CD8-positive, alpha-beta memory T cell (primary cell): ENCODE data around the gene CHD5. TPM values are rescaled to one million over a fixed set of nuclear protein-coding genes. Genes with fewer than 3 reads are reported as not detected.
A peak's percentile ranks its signal among the peaks of the same experiment; 100 is the strongest.

Experiments
- CTCF ChIA-PET: fragments of 350-600 bp; sonication (Branson Sonifier 250); formaldehyde crosslinking; loops from one replicate; lab custom pipeline; 2021; ENCODE audit warnings: antibody characterized with exemption; lab: Charles Lee
- POLR2A ChIA-PET: fragments of 350-600 bp; sonication (Branson Sonifier 250); formaldehyde crosslinking; loops from one replicate; lab custom pipeline; 2021; ENCODE audit warnings: antibody characterized with exemption; lab: Charles Lee
- DNase-seq, 5 donors: peaks; one replicate each; pipeline versions ENCODE4 v3.0.0 to v3.0.0-alpha.2; 2020 to 2022; ENCODE audit warnings: mixed read lengths in 1 of 5
- H3K27ac ChIP-seq: one replicate; pipeline ENCODE4 v1.7.0; 2013; ENCODE audit warnings: low read depth, mild to moderate bottlenecking, low read length, moderate library complexity
- H3K27me3 ChIP-seq: 2 replicates; pipeline ENCODE4 v1.7.0; 2013; ENCODE audit warnings: low read length, mild to moderate bottlenecking; ENCODE audit not compliant: insufficient read depth, poor library complexity, severe bottlenecking
- H3K36me3 ChIP-seq: 2 replicates; pipeline ENCODE4 v1.7.0; 2013; ENCODE audit warnings: mild to moderate bottlenecking, low read length, moderate library complexity; ENCODE audit not compliant: insufficient read depth
- H3K4me1 ChIP-seq: 2 replicates; pipeline ENCODE4 v1.7.0; 2013; ENCODE audit warnings: mild to moderate bottlenecking, low read length, moderate library complexity; ENCODE audit not compliant: insufficient read depth
- H3K4me3 ChIP-seq: 2 replicates; pipeline ENCODE4 v1.7.0; 2013; ENCODE audit warnings: mild to moderate bottlenecking, low read length
- H3K9me3 ChIP-seq: 2 replicates; pipeline ENCODE4 v1.7.0; 2013; ENCODE audit warnings: mild to moderate bottlenecking, low read length
- H3K27ac Mint-ChIP-seq, 8 donors: one replicate each; pipeline ENCODE4 v1.8.0; 2020 to 2021; ENCODE audit warnings: mixed read lengths in 8 of 8, mild to moderate bottlenecking in 6 of 8, inconsistent platforms in 3 of 8, moderate library complexity in 3 of 8
- H3K27me3 Mint-ChIP-seq, 2 donors: one replicate each; pipeline ENCODE4 v1.8.0; 2020 to 2021; ENCODE audit warnings: mixed read lengths in 2 of 2, mild to moderate bottlenecking in 1 of 2, moderate library complexity in 1 of 2
- H3K36me3 Mint-ChIP-seq, 3 donors: one replicate each; pipeline ENCODE4 v1.8.0; 2020 to 2021; ENCODE audit warnings: mixed read lengths in 3 of 3, inconsistent platforms in 1 of 3, mild to moderate bottlenecking in 1 of 3
- H3K4me1 Mint-ChIP-seq, 3 donors: one replicate each; pipeline ENCODE4 v1.8.0; 2020 to 2021; ENCODE audit warnings: mixed read lengths in 3 of 3, inconsistent platforms in 1 of 3, mild to moderate bottlenecking in 1 of 3
- H3K4me3 Mint-ChIP-seq, 7 donors: one replicate each; pipeline ENCODE4 v1.8.0; 2020 to 2021; ENCODE audit warnings: mixed read lengths in 7 of 7, mild to moderate bottlenecking in 6 of 7, moderate library complexity in 4 of 7, inconsistent platforms in 2 of 7
- H3K9me3 Mint-ChIP-seq, 5 donors: one replicate each; pipeline ENCODE4 v1.8.0; 2020 to 2022; ENCODE audit warnings: mixed read lengths in 5 of 5, mild to moderate bottlenecking in 3 of 5, moderate library complexity in 2 of 5, inconsistent platforms in 1 of 5
- polyA plus RNA-seq: library from polyadenylated mRNA; unstranded; fragments of 300-500 nt; fragmentation: Illumina TruSeq; gene quantifications from one replicate; pipeline ENCODE4 v1.2.3, GENCODE V29; 2021
- total RNA-seq, 2 experiments: library from RNA; stranded (reverse); gene quantifications; one replicate each; pipeline ENCODE4 v1.2.3, GENCODE V29; 2021

CHD5 gene
- total and polyA plus RNA-seq, 3 experiments from 2014 or later: 0.61 to 0.82 TPM; not detected in 1

- Histone ChIP-seq H3K4me3 (no peak overlapping the region), H3K27ac (no peak overlapping the region), H3K36me3 (no peaks in the 10 kb centered on the region), H3K9me3 (no peaks in the 10 kb centered on the region), H3K4me1 (no peaks in the 10 kb centered on the region), H3K27me3 (no peaks in the 10 kb centered on the region)
- Mint-ChIP-seq H3K4me1 (no peaks in the 10 kb centered on the region), H3K9me3 (no peaks in the 10 kb centered on the region), H3K27me3 (peaks cover 3 to 7% of the 10 kb centered on the region in 2 donors), H3K4me3 (no peak overlapping the region), H3K27ac (no peak overlapping the region), H3K36me3 (no peaks in the 10 kb centered on the region)
- CTCF ChIA-PET: no interaction called here
- POLR2A ChIA-PET: no interaction called here
- DNase-seq: peak in 1 of 5 donors; percentile 35
Observed at GRCh38 chr1:6109688-6110087, 70.4 kb downstream of the CHD5 start.

- ChIA-PET CTCF (interaction anchor here (0.7 kb wide), 1 partner anchor 178 kb away, joined by 3 read pairs; no protein-coding TSS in a partner anchor), POLR2A (no interaction called here)
- H3K27me3 Mint-ChIP-seq: peaks cover 3 to 9% of the 10 kb centered on the region in 2 donors
- Histone ChIP-seq H3K9me3 (no peaks in the 10 kb centered on the region), H3K4me3 (no peak overlapping the region), H3K27me3 (no peaks in the 10 kb centered on the region), H3K27ac (no peak overlapping the region), H3K36me3 (no peaks in the 10 kb centered on the region), H3K4me1 (no peaks in the 10 kb centered on the region)
- no peaks in the 10 kb centered on the region for H3K4me1 Mint-ChIP-seq
- peak in 2 of 5 donors; percentile 25 to 46 for DNase-seq
- no peak overlapping the region for H3K27ac Mint-ChIP-seq
- no peaks in the 10 kb centered on the region for H3K9me3 Mint-ChIP-seq
- no peaks in the 10 kb centered on the region for H3K36me3 Mint-ChIP-seq
- H3K4me3 Mint-ChIP-seq: no peak overlapping the region
Observed at GRCh38 chr1:6108937-6109614, 71.0 kb downstream of the CHD5 start.

GRCh38 chr1:6108476-6108875, 71.6 kb downstream of the CHD5 start:
- no peak for DNase-seq
- CTCF ChIA-PET: interaction anchor here (0.7 kb wide), 1 partner anchor 178 kb away, joined by 3 read pairs; no protein-coding TSS in a partner anchor
- H3K36me3 ChIP-seq: no peaks in the 10 kb centered on the region
- Mint-ChIP-seq H3K27ac (no peak overlapping the region), H3K36me3 (no peaks in the 10 kb centered on the region), H3K27me3 (peaks cover 3 to 9% of the 10 kb centered on the region in 2 donors), H3K4me1 (no peaks in the 10 kb centered on the region), H3K4me3 (no peak overlapping the region), H3K9me3 (no peaks in the 10 kb centered on the region)
- no peak overlapping the region for H3K27ac ChIP-seq
- no peaks in the 10 kb centered on the region for H3K9me3 ChIP-seq
- no peaks in the 10 kb centered on the region for H3K4me1 ChIP-seq
- no peak overlapping the region for H3K4me3 ChIP-seq
- no peaks in the 10 kb centered on the region for H3K27me3 ChIP-seq
- POLR2A ChIA-PET: no interaction called here

- H3K36me3 Mint-ChIP-seq: no peaks in the 10 kb centered on the region
- H3K4me3 Mint-ChIP-seq: no peak overlapping the region
- H3K27me3 ChIP-seq: no peaks in the 10 kb centered on the region
- POLR2A ChIA-PET: no interaction called here
- H3K9me3 ChIP-seq: no peaks in the 10 kb centered on the region
- no peaks in the 10 kb centered on the region for H3K36me3 ChIP-seq
- peaks cover 3 to 7% of the 10 kb centered on the region in 2 donors for H3K27me3 Mint-ChIP-seq
- no peaks in the 10 kb centered on the region for H3K4me1 ChIP-seq
- DNase-seq: no peak
- H3K27ac Mint-ChIP-seq: no peak overlapping the region
- H3K27ac ChIP-seq: no peak overlapping the region
- H3K4me1 Mint-ChIP-seq: no peaks in the 10 kb centered on the region
- no peaks in the 10 kb centered on the region for H3K9me3 Mint-ChIP-seq
- CTCF ChIA-PET: no interaction called here
- no peak overlapping the region for H3K4me3 ChIP-seq
Observed at GRCh38 chr1:6107409-6108356, 72.4 kb downstream of the CHD5 start.

- Mint-ChIP-seq H3K4me3 (no peak overlapping the region), H3K4me1 (no peaks in the 10 kb centered on the region), H3K27ac (no peak overlapping the region), H3K9me3 (no peaks in the 10 kb centered on the region), H3K27me3 (peaks cover under 1 to 7% of the 10 kb centered on the region in 2 donors), H3K36me3 (no peaks in the 10 kb centered on the region)
- ChIA-PET CTCF (no interaction called here), POLR2A (no interaction called here)
- Histone ChIP-seq H3K27me3 (no peaks in the 10 kb centered on the region), H3K9me3 (no peaks in the 10 kb centered on the region), H3K36me3 (no peaks in the 10 kb centered on the region), H3K27ac (no peak overlapping the region), H3K4me3 (no peak overlapping the region), H3K4me1 (no peaks in the 10 kb centered on the region)
- no peak for DNase-seq
Observed at GRCh38 chr1:6106977-6107376, 73.1 kb downstream of the CHD5 start.

- H3K4me1 Mint-ChIP-seq: peaks cover 0 to under 1% (median 0%) of the 10 kb centered on the region in 3 donors
- H3K36me3 Mint-ChIP-seq: no peaks in the 10 kb centered on the region
- Histone ChIP-seq H3K27ac (no peak overlapping the region), H3K9me3 (no peaks in the 10 kb centered on the region), H3K4me3 (no peak overlapping the region), H3K27me3 (no peaks in the 10 kb centered on the region), H3K4me1 (no peaks in the 10 kb centered on the region), H3K36me3 (no peaks in the 10 kb centered on the region)
- H3K27ac Mint-ChIP-seq: no peak overlapping the region
- peak in 1 of 5 donors; percentile 42 for DNase-seq
- H3K27me3 Mint-ChIP-seq: peaks cover 0 to 7% of the 10 kb centered on the region in 2 donors
- H3K4me3 Mint-ChIP-seq: no peak overlapping the region
- ChIA-PET CTCF (no interaction called here), POLR2A (no interaction called here)
- no peaks in the 10 kb centered on the region for H3K9me3 Mint-ChIP-seq
Observed at GRCh38 chr1:6106321-6106731, 73.8 kb downstream of the CHD5 start.

- ChIA-PET POLR2A (no interaction called here), CTCF (no interaction called here)
- no peaks in the 10 kb centered on the region for H3K27me3 ChIP-seq
- H3K9me3 Mint-ChIP-seq: no peaks in the 10 kb centered on the region
- no peak overlapping the region for H3K27ac Mint-ChIP-seq
- no peak overlapping the region for H3K4me3 Mint-ChIP-seq
- H3K4me1 ChIP-seq: no peaks in the 10 kb centered on the region
- no peak for DNase-seq
- no peak overlapping the region for H3K27ac ChIP-seq
- no peaks in the 10 kb centered on the region for H3K36me3 Mint-ChIP-seq
- no peaks in the 10 kb centered on the region for H3K36me3 ChIP-seq
- H3K27me3 Mint-ChIP-seq: peaks cover 0 to 7% of the 10 kb centered on the region in 2 donors
- no peak overlapping the region for H3K4me3 ChIP-seq
- H3K9me3 ChIP-seq: no peaks in the 10 kb centered on the region
- peaks cover 0 to 6% (median 0%) of the 10 kb centered on the region in 3 donors for H3K4me1 Mint-ChIP-seq
Observed at GRCh38 chr1:6105763-6106162, 74.4 kb downstream of the CHD5 start.

- Mint-ChIP-seq H3K9me3 (no peaks in the 10 kb centered on the region), H3K27me3 (peaks cover 0 to 4% of the 10 kb centered on the region in 2 donors), H3K36me3 (no peaks in the 10 kb centered on the region), H3K4me1 (peaks cover 0 to 7% (median 0%) of the 10 kb centered on the region in 3 donors), H3K4me3 (no peak overlapping the region), H3K27ac (peak overlapping the region in 1 of 8 donors; percentile 47)
- H3K4me1 ChIP-seq: no peaks in the 10 kb centered on the region
- ChIA-PET POLR2A (no interaction called here), CTCF (no interaction called here)
- H3K27ac ChIP-seq: no peak overlapping the region
- peak in 1 of 5 donors; percentile 23 for DNase-seq
- no peak overlapping the region for H3K4me3 ChIP-seq
- no peaks in the 10 kb centered on the region for H3K9me3 ChIP-seq
- no peaks in the 10 kb centered on the region for H3K36me3 ChIP-seq
- no peaks in the 10 kb centered on the region for H3K27me3 ChIP-seq
Observed at GRCh38 chr1:6105218-6105679, 74.9 kb downstream of the CHD5 start.
